Glutamatergic neuron (in vitro differentiated cells): Measurements from ENCODE around the gene MAFG. TPM values are rescaled to one million over a fixed set of nuclear protein-coding genes. Genes with fewer than 3 reads are reported as not detected.
"Not testable (repeated sequence)": the region's sequence is repeated elsewhere in the genome, so short reads cannot be mapped to it uniquely, and the experiment has no call there.

ENCODE experiments used
- DNase-seq: peaks from one replicate; pipeline ENCODE4 v3.0.0; 2022
- H3K27ac Mint-ChIP-seq: one replicate; pipeline ENCODE4 v1.8.0; 2020; ENCODE audit warnings: mild to moderate bottlenecking, mixed read lengths, inconsistent platforms; ENCODE audit not compliant: unreplicated experiment
- H3K27me3 Mint-ChIP-seq: one replicate; pipeline ENCODE4 v1.8.0; 2020; ENCODE audit warnings: mild to moderate bottlenecking, moderate library complexity, mixed read lengths, inconsistent platforms; ENCODE audit not compliant: unreplicated experiment
- H3K36me3 Mint-ChIP-seq: one replicate; pipeline ENCODE4 v1.8.0; 2020; ENCODE audit warnings: mild to moderate bottlenecking, mixed read lengths, inconsistent platforms; ENCODE audit not compliant: unreplicated experiment
- H3K4me1 Mint-ChIP-seq: one replicate; pipeline ENCODE4 v1.8.0; 2020; ENCODE audit warnings: mild to moderate bottlenecking, low read depth, mixed read lengths, inconsistent platforms; ENCODE audit not compliant: unreplicated experiment
- H3K4me3 Mint-ChIP-seq: one replicate; pipeline ENCODE4 v1.8.0; 2020; ENCODE audit warnings: mild to moderate bottlenecking, mixed read lengths, inconsistent platforms; ENCODE audit not compliant: unreplicated experiment
- H3K9me3 Mint-ChIP-seq: one replicate; pipeline ENCODE4 v1.8.0; 2020; ENCODE audit warnings: mild to moderate bottlenecking, moderate library complexity, mixed read lengths, inconsistent platforms; ENCODE audit not compliant: unreplicated experiment
- CTCF ChIP-seq: fragments of 200-600 bp; sonication (generic); IDR thresholded peaks from one replicate; pipeline ENCODE4 v1.5.0; 2021; ENCODE audit not compliant: partially characterized antibody, unreplicated experiment
- total RNA-seq: library from RNA; stranded (reverse); fragmentation: NEBNext Ultra II Directional; extraction: Animal tissue kit (Norgen Biotek cat#: 25700); gene quantifications from one replicate; pipeline ENCODE4 v1.2.1, GENCODE V29; 2021; ENCODE audit not compliant: unreplicated experiment

Gene MAFG
- total RNA-seq, 1 donor from 2014 or later = 30.6 TPM

DNA sequence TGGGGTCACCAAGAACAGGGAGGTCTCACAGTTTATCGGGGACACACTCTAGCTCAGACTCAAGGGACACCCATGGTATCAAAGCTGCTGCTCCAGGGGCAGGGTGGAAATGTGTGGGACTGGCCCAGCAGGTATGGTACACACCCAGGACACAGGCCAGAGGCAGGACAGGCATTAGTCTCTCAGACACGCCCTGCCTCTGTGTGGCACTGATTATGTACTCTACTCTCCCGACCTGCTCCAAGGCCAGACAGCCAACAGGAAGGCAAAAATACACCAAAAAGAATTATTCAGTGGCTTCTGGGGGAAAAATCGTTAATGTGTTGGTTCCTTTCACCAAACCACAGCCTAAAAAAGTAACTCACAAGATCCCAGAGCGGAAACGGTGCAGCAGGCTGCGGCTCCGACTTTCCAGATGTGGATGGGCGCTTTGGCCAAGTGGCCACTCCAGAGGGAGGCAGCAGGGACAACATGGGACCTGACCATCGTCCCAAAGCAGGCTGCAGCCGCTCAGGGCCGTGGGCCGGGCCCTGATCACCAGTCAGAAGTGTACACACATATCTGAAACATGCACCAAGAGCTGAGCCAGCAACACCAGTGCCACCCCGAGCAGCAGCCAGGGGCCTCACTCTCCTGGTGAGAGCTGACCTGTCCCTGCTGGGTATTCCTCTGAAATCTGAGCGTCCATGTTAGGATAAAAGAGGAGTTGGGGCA is 8.5 kb downstream of the MAFG start:
- H3K27ac Mint-ChIP-seq = peak overlapping the region; percentile 15

GRCh38 chr17:81918333-81918669 is 9.2 kb downstream of the MAFG start:
- Mint-ChIP-seq H3K27ac (peak overlapping the region; percentile 48), H3K4me1 (peaks cover 19% of the 10 kb centered on the region), H3K4me3 (peak overlapping the region; percentile 75)
- peak; percentile 13 for TF ChIP-seq CTCF
- DNase-seq, H3K36me3 Mint-ChIP-seq, H3K27me3 Mint-ChIP-seq, H3K9me3 Mint-ChIP-seq: not testable (repeated sequence)

More for the DNA sequence above, 8.5 kb downstream of the MAFG start:
- no peak overlapping the region for H3K4me3 Mint-ChIP-seq
- peaks cover 20% of the 10 kb centered on the region for H3K4me1 Mint-ChIP-seq
- H3K9me3 Mint-ChIP-seq = peaks cover 2% of the 10 kb centered on the region
- DNase-seq = no peak
- peaks cover 5% of the 10 kb centered on the region for H3K36me3 Mint-ChIP-seq
- peaks cover 4% of the 10 kb centered on the region for H3K27me3 Mint-ChIP-seq
- no peak for TF ChIP-seq CTCF

DNA sequence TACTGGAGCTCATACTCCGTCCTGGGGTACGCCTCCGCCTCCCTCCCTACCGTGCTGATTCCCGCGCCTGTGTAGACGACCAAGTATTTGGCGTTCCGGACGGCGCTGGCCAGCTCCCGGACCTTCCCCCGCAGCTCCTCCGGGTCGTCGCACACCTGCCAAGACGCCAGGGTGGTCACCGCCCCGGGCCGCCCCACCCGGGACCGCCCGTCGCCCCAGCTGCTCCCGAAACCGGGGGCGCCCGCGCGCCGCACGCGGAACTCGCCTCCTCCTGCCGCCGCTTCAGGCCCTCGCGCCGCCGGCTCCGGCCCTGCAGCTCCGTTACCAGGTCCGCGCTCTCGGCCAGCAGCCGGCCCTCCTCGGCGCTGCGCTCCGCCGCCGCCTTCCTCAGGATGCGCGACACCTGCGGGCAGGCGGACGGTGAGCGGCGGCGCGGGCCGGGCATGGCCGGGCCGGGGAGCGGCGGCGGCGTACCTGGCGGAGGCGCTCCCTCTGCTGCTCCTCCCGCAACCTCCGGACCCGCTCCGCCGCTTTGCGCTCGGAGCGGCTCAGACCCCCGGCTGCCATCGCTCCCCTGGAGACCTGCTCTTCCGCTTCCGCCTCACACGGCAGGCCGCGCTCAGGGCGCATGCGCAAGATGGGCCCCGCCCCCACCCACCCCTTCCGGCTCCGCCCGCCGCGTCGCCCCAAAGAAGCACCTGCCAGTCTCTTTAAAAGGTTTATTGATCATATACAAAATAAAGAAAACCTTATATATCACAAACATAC is 9.8 kb downstream of the MAFG start, which contains the start of gene SIRT7:
TSS of gene SIRT7 (minus strand) at position 612 of the 768 bp plus-strand sequence. CDS start at position 567, 45 bp downstream.
- Mint-ChIP-seq H3K4me1 (peaks cover 17% of the 10 kb centered on the region), H3K36me3 (peaks cover 5% of the 10 kb centered on the region), H3K27ac (peak within 1 kb of the TSS; percentile 48), H3K27me3 (peaks cover 4% of the 10 kb centered on the region), H3K9me3 (peaks cover 5% of the 10 kb centered on the region), H3K4me3 (peak within 1 kb of the TSS; percentile 87)
- TF ChIP-seq CTCF = no peak
- DNase-seq = peak; percentile 84

DNA sequence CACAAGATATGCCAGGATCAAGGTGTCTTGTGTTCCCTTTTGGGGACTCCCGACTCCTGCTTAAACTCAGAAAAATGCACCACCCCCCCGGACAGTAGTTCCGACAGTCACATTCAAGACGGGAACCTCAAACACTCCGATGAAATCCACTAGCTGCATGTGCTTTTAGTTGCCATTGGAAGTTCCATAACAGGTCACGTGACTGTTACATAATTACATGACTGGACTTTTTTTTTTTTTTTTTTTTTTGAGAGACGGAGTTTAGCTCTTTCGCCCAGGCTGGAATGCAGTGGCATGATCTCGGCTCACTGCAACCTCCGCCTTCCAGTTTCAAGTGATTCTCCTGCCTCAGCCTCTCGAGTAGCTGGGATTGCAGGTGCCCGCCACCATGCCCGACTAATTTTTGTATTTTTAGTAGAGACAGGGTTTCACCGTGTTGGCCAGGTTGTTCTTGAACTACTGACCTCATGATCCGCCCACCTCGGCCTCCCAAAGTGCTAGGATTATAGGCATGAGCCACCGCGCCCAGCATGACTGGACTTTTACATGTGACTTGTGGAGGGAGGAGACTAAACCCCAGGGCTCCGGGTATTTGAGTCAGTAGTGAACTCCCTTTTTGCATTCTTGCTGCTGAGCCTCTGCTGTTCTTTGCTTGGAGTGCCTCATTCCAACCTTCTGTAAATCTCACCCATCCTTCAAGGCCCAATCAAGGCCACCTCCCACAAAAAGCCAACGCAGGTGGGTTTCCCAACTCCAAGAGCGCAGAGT is 11.1 kb downstream of the MAFG start:
- Mint-ChIP-seq H3K27ac (peak overlapping the region; percentile 25), H3K4me3 (peak overlapping the region; percentile 87), H3K9me3 (peaks cover 7% of the 10 kb centered on the region), H3K27me3 (peaks cover 4% of the 10 kb centered on the region), H3K4me1 (peaks cover 15% of the 10 kb centered on the region), H3K36me3 (peaks cover 5% of the 10 kb centered on the region)
- no peak for TF ChIP-seq CTCF
- DNase-seq = no peak
